ENCODE data around the gene AVPI1. TPM values are rescaled to one million over a fixed set of nuclear protein-coding genes. Genes with fewer than 3 reads are reported as not detected.

AVPI1 gene
- total RNA-seq, 1 experiment from 2014 or later = 6.5 TPM

GRCh38 chr10:97631098-97631497 is 55.9 kb downstream of the AVPI1 start:
- no peaks in the 10 kb centered on the region for H4K20me1 ChIP-seq (ENCODE audit: control insufficient read depth, insufficient read depth, insufficient read length)
- no peak overlapping the region for H2BK15ac ChIP-seq (ENCODE audit: low read depth, low read length)
- H3K9me3 Mint-ChIP-seq = no peaks in the 10 kb centered on the region; a peak in 1 of 5 replicates
- no peak for TF ChIP-seq CTCF (conservative IDR thresholded peaks at IDR 0.05)
- no peak overlapping the region for H3K56ac ChIP-seq (ENCODE audit: insufficient read length, low read depth, low read length)
- no peak overlapping the region for H3T11ph ChIP-seq (ENCODE audit: low read length)
- H3K36me3 Mint-ChIP-seq (ENCODE audit: insufficient read depth in 1 of 3, low read depth in 3 of 3) = peaks cover 0 to 2% (median 2%) of the 10 kb centered on the region in 3 experiments; a peak in 4 of 7 replicates
- H4K8ac ChIP-seq (replicated peaks; ENCODE audit: insufficient read length, low read depth, low read length) = no peak overlapping the region
- 0 out of 2 replicates have a peak, but pooled peaks cover 3% of the 10 kb centered on the region for H3K79me2 ChIP-seq (ENCODE audit: insufficient read depth, low read length)
- H3K79me1 ChIP-seq (ENCODE audit: insufficient read depth, low read depth, low read length, poor library complexity, severe bottlenecking) = no peaks in the 10 kb centered on the region
- peaks cover 7% of the 10 kb centered on the region for H3K23me2 ChIP-seq (ENCODE audit: insufficient read length, low read depth, low read length, poor library complexity, severe bottlenecking)
- no peak overlapping the region for H3K27ac ChIP-seq (ENCODE audit: insufficient read length, low read depth, low read length)
- H3K9ac ChIP-seq (ENCODE audit: extremely low read depth, insufficient read length, low read length) = no peak overlapping the region
- no peak overlapping the region for H4K5ac ChIP-seq (ENCODE audit: insufficient read length, low read depth, low read length)
- no peak overlapping the region for H4K91ac ChIP-seq (ENCODE audit: insufficient read length, low read depth, low read length)
- H2BK20ac ChIP-seq (ENCODE audit: low read depth, low read length, poor library complexity, severe bottlenecking) = no peak overlapping the region
- no peaks in the 10 kb centered on the region for H3K27me3 ChIP-seq (ENCODE audit: insufficient read depth, low read length)
- no peak overlapping the region for H2BK120ac ChIP-seq (ENCODE audit: low read depth, low read length, poor library complexity, severe bottlenecking)
- H3K4me2 ChIP-seq (ENCODE audit: insufficient read depth, insufficient read length, low read length) = no peak overlapping the region
- no peak overlapping the region for H2BK5ac ChIP-seq (ENCODE audit: insufficient read length, low read length)
- peaks cover 9 to 13% of the 10 kb centered on the region in 2 experiments for H3K4me1 Mint-ChIP-seq
- no peaks in the 10 kb centered on the region for H3K4me1 ChIP-seq (ENCODE audit: insufficient read depth, low read length)
- H2AK5ac ChIP-seq (ENCODE audit: insufficient read length, low read length) = no peak overlapping the region
- no peak overlapping the region for H2AFZ ChIP-seq (ENCODE audit: low read length)
- no peak for DNase-seq
- H3K18ac ChIP-seq (ENCODE audit: insufficient read length, low read depth, low read length) = no peak overlapping the region
- H3K4me3 Mint-ChIP-seq = no peak overlapping the region
- no peaks in the 10 kb centered on the region for H3K27me3 Mint-ChIP-seq (ENCODE audit: low read depth)
- H3K4ac ChIP-seq (ENCODE audit: low read depth, low read length) = no peak overlapping the region
- no peak overlapping the region for H3K23ac ChIP-seq (ENCODE audit: insufficient read length, low read depth, low read length)
- no peak overlapping the region for H2BK12ac ChIP-seq (ENCODE audit: insufficient read length, low read depth, low read length)
- no peaks in the 10 kb centered on the region for H3K9me3 ChIP-seq (ENCODE audit: control insufficient read depth, low read depth, low read length)
- no peak overlapping the region for H3K14ac ChIP-seq (ENCODE audit: insufficient read depth, low read length)
- H3K27ac Mint-ChIP-seq = no peak overlapping the region

Data from H9 (cell line).